T-helper 1 cell treated with Interleukin-12 subunit alpha and Interleukin-12 subunit beta and Interleukin-4 antibody, amounts not matched to agents 30 ng/mL and 1 ng/mL, for 36 hours (primary cell): ENCODE results near the gene LRPAP1. TPM values are rescaled to one million over a fixed set of nuclear protein-coding genes. Genes with fewer than 3 reads are reported as not detected.

ENCODE experiments used
- intact Hi-C: fragments of 100-400 bp; cut with micrococcal nuclease; formaldehyde crosslinking; loops from one replicate; pipeline ENCODE4 v1.15.1; 2024
- total RNA-seq: library from RNA; stranded (reverse); gene quantifications from 2 replicates; pipeline ENCODE4 v1.2.3, GENCODE V29; 2022

LRPAP1 gene
- total RNA-seq, 1 donor from 2014 or later: 74.1 TPM

DNA sequence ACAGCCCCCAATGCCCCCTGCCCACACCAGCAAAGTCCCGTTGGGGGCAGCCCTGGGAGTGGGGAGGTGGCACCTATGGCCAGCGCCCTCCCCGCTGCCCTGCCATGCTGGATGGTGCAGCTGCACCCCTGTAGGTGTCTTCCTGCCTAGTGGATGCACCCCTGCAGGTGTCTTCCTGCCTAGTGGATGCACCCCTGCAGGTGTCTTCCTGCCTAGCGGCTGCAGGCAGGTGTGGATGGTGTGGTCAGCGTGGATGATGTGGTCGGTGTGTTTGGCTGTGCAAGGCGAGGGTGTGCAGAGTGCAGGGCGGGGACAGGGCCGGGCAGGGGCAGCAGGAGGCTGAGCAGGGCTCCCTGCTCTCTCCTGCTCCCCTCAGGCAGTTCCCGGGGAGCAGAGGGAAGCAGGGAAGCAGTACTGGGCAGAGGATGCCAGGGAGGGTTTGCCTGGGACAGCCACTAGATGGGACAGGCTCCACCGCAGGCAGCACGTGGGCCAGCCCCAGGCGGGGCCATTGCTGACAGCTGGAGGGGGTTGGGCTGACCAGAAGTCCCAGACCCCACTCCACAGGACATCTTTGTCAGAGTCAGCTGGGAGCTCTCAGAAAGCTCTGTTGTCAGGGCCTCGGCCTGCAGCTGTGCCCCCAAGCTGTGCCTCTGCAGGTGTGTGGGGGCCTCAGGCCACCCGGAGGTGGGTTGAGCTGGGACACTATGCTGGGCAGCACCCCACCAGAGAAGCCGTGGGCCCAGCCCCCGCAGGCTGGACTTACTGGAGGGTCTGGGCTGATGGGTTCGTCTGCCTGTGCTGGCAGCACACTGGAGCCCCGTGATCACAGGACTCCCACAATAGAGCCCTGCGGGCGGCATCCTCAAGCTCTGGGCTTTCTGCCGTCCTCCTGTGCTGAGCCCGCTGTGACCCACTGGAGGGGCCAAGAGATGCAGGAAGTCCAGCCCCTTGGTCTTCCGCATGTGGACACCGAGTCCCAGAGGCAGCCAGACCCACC, 45.4 kb downstream of the LRPAP1 start:
- intact Hi-C loops: no loop called here

DNA sequence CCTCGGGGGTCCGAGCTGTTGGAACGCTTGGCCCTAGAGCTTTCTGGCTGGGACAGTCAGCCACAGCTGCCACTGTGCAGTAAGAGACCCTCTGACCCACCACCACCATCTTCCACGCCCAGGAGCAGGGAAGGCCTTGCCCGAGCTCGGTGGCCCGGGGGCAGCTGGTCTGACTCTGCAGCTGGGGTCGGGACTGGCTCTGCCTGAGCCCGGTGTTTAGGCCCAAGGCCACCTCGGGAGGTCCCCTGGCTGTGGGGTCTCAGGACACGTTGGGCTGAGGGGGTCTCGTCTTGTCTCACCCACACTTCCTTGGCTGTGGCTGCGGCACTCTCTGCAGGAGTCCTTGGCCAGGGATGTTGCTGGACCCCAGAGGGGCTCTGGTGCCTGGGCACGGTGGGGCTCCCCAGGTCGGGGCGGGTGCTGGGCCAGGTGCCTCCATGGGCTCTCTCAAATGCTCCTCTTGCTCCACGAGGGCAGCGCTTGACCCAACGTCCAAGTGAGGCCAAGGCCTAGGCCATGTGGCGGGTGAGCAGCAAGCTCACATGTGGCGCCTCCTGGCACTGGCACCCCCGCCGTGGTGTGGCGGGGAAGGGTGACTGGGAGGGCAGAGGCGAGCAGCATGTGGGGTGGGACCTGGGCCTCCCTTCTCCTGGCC, 46.2 kb downstream of the LRPAP1 start:
- intact Hi-C loops: no loop called here

DNA sequence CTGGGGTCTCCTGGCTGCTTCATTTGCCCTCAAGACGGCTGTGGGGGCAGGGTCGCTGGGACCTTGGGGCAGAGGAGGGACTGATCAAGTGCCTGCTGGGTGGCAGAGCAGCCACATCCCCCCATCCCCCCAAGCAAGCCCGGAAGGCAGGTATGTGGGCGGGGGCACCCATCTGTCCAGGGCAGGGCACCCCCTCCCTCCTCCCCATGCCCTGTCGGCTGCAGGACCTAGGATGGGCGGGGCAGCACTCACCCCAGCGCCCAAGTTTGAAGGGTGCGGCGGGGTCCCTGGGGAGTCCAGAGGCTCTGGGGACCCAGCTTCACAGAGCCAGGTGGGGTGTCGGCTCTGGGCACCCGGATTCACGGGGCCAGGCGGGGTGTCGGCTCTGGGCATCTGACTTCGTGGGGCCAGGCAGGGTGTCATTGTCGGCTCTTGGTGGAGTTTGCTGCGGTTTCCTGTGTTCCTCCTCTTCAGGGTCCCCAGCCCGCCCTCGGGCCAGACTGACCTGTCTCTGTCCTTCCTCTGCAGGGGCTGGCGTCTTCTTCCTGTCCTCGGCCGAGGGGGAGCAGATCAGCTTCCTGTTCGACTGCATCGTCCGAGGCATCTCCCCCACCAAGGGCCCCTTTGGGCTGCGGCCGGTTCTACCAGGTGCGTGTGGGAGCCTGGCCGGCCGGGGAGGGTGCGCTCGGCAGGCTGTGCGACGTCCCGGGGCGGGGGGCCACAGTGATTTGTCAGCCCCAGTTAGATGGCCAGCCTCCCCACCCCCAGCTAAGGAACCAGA, 47.0 kb downstream of the LRPAP1 start:
- intact Hi-C loops: no loop called here

DNA sequence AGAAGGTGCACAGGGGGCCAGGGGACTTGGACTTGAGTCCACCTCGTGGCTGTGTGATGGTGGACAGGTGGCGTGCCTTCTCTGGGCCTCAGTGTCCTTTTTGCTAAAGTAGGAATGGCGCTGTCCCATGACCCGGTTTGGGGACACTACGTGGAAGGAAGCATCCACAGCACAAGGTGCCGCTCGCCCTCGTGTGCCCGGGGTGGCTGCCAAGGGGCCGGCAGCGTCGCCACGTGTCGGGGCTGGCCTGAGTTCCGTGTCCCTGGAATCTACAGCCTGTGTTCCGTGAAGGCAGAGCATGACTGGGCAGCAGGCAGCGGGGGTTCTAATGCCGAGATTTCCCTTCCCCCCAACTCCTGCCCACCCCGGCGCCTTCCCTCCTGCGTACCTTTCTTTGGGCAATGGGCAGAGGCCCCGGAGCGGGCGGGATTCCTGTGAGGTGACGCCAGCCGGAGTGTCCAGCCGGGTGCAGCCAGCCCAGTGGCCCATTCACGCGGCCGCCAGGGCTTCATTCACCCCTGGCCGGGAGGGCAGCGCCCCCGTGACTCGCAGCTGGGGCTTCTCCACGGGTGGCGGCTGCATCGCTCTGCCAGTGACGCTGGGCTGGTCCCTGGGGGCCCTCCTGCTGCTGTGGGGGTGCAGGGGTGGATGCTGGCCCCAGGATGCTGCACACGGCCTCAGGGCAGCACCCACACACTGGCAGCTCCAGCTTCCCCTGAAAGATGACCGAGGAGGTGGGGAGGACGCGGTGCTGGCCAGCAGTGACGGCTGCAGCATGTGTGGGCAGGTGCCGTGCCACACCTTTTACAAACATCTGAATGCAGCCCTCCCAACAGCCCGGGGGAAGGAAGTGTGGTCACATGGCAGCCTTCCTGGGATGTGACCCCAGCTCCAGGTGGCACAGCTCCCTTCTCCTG, 47.9 kb downstream of the LRPAP1 start:
- intact Hi-C loops: no loop called here

DNA sequence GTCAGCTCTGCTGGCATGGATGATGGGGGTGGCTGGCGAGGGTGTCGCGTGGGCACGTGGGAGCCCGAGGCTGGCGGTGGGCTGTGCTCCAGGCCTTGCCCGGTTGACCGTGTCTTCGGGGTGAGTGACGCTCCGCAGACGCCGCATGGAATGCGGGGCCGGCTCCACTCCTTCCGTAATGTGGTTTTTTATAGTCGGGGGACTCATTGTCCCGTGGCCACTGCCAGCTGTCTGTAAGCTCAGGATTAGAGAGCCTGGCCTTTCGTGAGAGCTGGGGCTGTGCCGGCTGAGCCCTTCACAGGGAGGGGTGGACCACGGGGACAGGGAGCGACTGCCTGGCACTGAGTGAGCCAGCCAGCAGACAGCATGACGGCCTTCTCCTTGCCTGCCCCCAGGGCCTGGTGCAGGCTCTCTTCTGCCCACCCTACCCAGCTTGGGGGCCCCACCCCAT, 48.7 kb downstream of the LRPAP1 start:
- intact Hi-C loops: no loop called here

DNA sequence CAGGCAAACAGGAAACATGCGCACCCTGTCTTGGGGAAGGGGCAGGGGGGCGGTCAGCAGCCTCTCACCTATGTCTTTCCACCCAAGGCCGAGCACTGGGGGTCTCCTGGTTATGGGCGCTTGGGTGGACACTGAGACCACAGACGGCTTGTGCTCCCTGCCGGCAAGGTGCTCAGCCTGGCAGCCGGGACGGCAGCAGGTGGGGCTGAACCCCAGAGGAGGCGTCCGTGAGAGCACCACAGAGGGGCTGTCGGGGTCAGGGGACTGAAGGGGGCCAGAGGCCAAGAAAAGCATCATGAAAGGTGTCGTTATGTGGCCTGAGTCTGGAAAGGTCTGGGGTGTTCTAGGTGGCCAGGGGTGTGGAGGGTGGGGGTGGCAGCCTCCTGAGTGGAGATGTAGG, 49.5 kb downstream of the LRPAP1 start:
- intact Hi-C loops: no loop called here

DNA sequence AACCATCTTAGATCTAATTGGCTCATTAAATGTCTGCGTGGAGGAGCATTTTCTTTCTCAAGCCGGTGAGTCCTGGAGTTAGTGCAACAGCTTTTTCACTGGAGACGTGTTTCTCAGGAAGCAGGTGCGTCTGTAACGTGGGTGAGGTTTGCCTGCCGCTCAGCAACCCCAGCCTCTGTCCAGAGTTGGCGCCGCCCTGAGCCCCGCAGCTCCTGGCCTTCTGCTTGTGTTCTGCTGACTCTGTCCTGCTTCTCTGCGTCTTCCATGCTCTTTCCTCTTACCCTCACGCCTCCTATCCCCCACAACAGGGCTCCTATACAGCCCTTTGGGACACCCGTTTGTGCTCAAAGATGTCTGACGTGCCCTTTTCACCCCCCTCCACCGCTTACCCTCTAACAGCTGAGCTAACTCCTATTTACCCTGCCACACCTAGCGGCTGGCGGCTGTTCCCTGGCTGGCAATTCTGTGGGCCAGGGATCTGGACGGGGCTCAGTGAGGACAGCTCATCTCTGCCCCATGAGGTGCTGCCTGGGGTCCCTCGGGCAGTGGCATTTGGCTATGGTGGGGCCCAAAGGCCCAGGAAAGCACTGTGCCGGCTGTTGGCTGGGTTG, 50.3 kb downstream of the LRPAP1 start:
- intact Hi-C loops: loop anchor here (2.0 kb wide), 2 partner anchors 39 to 289 kb away; no protein-coding TSS in a partner anchor

DNA sequence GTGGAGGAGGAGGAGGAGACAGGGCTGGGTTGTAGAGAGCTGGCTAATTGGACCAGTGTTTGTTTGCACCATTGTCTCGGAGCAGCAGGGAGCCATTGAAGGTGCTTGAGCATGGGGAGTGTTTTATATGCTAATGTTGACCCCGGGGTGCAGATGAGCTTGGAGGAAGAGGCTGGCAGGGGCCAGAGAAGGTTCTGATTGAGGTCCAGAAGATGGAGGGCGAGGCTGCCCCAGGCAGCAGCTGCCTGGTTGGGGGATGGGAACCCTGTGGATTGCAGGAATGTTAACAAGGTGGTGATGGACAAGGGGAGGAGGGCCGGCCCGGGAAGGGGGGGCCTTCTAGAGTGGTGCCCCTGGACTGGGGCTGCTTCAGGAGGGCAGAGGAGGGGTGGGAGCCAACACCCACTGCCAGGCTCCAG, 51.1 kb downstream of the LRPAP1 start:
- intact Hi-C loops: loop anchor here (2.0 kb wide), 2 partner anchors 38 to 288 kb away; no protein-coding TSS in a partner anchor

DNA sequence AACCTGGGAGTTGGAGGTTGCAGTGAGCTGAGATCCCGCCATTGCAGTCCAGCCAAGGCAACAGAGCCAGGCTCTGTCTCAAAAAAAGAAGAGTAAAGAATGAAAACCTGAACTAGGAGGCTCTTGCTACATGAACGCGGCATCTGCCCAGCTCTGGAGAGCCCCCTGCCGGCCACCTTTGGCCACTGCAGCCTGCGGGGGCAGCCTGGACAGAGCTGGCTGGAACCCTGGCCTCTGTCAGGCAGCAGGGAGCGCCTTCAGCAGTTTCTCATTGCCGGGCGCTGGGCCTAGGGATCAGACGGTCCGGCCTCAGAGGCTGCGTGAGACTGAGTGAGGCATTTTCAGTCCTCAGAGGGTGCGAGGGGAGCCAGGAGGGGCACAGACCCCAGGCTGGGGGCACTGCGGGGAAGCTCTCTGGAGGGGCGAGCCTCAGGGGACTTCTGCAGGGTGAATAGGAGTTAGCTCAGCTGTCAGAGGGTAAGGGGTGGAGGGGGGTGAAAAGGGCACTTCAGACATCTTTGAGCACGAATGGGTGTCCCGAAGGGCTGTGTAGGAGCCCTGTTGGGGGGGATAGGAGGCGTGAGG, 51.6 kb downstream of the LRPAP1 start:
- intact Hi-C loops: loop anchor here (1.0 to 2.0 kb wide), 4 partner anchors 38 to 374 kb away; no protein-coding TSS in a partner anchor

DNA sequence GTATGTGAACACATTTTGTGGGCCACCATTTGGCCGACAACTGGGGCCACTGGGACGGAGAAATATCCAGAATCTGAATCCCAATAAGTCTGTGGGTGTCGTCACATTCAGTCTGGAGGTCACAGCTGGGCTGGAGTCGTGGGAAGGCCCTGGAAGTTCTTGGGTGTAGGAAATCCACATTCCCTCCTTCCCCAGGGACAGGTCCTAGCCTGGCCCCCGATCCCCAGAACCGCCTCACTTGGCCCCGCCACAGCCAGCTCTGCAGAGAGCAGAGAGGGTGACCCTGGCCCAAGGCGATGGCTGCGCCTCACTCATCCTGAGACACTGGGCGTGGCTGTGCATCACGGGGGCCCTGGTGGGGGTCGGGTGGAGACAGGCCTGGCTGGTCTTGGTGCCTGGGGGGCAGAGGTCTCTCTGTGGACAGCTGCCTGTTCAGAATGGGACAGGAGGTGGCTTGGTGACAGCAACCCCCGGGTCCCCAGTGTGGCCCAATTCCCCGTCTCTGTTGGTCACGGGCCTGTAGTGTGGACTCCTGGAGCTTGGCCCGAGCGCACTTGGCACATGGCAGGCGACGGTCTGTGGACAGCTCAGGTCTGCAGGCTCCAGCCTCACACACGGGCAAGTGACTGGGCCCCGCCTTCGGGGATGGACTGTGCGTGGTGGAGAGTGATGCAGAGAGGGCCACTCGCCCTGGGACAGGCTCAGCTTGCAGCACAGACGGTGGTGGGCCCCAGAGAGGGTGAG, 52.7 kb downstream of the LRPAP1 start:
- intact Hi-C loops: loop anchor here (1.0 to 2.0 kb wide), 4 partner anchors 37 to 373 kb away; no protein-coding TSS in a partner anchor

DNA sequence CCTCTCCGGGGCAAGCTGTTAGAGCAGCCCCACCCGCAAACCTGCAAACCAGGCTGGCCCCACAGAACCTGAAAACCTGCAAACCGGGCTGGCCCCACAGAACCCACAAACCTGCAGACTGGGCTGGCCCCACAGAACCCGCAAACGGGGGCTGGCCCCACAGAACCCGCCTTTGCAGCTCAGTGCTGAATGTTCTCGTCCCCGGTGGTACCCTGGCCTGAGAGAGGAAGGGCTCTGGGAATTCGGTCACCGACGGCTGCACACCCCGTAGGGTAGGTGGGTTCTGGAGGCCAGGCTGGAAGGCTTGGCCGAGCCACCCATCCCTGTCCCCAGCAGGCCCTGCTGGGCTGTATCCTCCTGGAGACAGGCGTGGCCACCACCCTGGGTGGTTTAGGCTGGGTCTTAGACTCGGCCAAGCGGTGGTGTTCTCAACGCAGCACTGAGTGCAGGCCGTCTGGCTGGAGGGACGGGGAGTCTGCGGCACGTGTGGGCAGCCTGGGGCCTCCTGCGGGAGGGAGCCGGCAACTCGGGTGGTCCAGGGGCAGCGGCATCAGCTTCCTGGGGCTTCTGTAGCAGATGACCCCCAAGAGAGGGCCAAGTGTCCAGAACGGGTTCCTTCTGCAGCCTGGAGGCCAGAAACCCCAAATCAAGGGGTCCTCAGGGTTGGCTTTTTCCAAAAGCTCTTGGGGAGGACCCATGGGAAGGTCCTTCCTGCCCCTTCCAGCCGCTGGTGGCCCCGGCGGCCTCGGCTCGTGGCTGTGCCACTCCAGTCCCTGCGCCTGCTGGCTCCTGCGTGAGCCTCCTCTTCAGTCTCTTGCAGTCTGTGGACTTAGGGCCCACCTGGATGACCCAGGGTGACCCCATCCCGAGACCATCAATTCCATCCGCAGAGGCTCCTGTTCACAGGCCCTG, 53.5 kb downstream of the LRPAP1 start:
- intact Hi-C loops: no loop called here

DNA sequence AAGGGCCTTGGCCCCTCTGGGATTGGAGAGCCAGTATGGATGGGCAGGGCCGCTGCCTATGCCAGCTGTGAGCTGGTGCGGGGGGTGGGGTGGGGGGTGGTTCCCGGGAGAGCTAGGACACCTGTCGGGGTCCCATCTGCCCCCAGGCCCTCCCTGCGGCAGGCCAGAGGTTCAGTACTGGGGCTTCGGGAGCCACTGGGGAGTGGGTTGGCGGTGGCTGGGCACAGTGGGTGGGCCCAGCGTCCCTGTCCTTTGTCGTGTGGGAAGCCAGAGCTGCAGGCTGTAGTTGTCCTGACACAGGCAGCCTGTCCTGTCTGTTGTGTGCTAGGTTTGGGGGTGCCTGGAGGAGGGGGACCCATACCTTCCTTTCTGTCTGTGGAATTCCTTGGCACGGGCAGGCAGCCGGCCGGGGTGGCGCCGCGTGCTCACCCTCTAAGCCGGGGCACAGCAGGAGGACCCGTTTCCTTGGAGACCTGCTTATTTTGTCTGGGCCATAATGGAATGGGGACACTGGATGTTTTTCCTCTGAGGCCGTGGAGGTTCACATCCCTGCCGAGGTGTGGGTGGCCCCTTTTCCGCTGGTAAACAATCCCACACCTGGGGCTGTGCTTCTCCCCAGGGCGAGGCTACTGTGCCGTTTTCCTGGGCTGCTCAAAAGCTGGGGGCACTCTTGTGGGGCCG, 54.3 kb downstream of the LRPAP1 start:
- intact Hi-C loops: no loop called here

DNA sequence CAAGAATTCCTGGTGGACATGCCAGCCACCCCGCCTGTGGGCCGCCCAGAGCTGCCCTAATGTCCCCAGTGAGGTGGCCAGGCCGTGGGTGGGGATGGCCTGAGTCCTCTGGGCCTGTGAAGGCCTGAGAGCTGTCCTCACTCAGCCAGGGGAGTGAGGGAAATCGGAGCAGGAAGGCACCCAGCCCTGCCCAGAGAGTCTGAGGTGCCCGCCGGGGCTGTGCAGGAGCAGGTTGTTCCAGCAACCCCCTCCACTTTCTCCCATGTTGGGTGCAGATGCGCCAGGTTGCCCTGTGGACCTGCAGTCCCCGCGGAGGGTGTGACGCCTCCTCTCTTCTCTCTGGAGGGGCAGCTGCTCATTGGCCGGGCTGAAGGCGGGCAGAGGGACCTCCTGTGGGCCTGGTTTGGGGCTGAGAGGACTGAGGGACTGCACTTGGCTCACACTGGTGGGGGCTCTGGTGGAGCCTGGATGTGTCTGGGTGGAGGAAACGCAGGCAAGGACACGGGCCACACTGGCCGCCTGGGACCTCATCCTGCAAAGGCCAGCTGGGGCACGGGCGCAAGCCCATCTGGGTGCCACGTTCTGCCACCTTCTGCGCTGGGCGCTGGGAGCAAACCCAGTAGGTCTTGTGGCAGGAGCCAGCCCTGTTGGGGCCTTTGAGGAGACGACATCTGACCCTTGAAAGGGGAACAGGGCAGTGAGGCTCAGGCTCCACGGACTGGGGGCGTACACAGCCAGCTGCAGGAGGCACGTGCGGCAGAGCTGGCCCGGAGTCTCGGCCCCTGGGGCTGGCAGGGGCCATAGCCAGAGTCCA, 55.1 kb downstream of the LRPAP1 start:
- intact Hi-C loops: no loop called here

DNA sequence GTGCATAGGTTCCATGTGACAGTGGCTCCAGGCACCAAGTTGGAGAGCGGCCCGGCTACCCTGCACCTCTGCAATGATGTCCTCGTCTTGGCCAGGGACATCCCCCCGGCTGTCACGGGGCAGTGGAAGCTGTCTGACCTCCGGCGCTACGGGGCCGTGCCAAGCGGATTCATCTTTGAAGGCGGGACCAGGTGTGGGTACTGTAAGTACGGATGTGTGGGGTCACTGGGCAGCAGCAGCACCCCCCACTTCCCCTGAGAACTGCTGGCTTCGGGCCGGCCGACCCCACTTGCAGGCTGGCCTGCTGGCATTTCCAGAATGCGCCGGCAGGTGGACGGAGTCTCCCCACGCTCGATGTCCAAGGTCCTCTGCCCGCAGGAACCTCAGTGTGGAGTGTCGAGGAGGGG, 55.9 kb downstream of the LRPAP1 start:
- intact Hi-C loops: no loop called here

DNA sequence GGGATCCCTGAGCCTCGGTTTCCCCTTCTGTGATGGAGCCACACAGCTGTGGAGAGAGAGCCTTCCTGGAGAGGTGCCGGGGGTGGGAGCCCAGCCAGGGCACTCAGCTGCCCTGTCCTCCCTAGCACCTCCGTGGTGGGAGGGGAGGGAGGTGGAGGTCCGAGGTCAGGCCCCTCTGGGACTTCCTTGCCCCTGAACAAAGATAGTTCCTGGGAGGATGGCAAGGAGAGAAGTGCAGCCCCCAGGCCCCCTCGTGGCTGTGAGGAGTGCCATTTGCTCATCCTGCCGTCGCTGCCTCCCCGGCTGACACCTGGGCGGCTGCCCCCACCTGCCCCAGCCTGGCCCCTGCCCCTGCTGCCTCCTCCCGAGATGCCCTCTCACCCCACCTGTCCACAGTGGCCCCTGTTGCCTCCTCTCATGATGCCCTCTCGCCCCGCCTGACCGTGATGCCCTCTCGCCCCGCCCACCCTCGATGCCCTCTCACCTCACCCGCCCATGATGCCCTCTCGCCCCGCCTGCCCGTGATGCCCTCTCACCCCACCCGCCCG, 56.4 kb downstream of the LRPAP1 start:
- intact Hi-C loops: no loop called here
